GM18508 (cell line): ENCODE data around the gene WDR70.
"Not testable (repeated sequence)": the region's sequence is repeated elsewhere in the genome, so short reads cannot be mapped to it uniquely, and the experiment has no call there.

Experiments
- ATAC-seq: cut with Tn5 transposase; IDR thresholded peaks from one replicate; pipeline ENCODE4 v1.9.1; 2021; ENCODE audit warnings: moderate number of reproducible peaks; ENCODE audit not compliant: insufficient read depth, unreplicated experiment

The WDR70 gene

GRCh38 chr5:37777432-37778130 is 398.5 kb downstream of the WDR70 start:
- no peak for ATAC-seq

- ATAC-seq: not testable (repeated sequence)
Measured at GRCh38 chr5:37781409-37781808, 402.3 kb downstream of the WDR70 start.

DNA sequence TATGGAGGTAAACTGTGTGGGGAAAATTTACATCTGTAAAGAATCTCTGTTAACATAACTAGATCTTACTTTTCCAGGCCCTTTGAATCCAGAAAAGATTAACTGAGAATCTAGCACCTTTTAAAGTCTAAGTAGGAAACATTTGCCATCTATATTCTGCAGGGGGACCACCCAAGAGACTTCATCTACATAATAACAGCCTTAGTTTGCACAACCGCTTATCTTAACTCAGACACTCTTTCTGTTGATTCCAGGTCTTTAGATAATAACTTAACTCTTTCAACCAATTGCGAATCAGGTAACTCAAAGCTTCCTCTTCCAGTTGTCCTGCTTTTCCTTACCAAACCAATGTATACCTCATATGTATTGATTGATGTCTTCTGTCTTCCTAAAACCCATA is 407.3 kb downstream of the WDR70 start:
- no peak for ATAC-seq

DNA sequence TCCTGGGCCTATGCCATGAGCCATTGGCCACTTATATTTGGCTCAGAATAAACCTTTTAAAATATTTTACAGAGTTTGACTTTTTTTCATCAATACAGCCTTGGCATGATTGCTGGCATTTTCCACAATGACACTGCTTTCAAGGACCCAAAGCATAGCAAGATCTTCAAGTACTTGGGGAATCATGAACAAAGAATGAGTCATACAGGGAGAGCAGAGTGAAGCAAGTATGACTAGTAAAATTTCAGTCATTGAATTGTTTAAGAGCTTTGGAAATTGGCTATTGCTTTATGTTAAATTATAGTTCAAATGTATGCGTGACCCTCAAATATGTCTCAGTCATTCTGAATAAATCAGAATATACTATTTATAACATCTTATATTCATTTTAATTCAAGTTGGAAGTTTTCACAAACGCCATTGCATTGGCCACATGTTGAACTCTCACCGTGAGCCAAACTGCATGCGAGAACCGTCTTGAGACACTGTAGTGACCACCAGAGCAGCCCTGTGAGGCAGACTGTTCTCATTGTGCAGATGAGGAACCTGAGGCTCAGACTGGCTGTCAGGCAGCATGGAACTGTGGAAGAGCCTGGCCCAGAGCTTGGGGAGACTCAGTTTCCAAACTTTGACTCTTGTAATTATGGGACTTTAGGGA is 407.9 kb downstream of the WDR70 start:
- no peak for ATAC-seq

GRCh38 chr5:37787742-37788141 is 408.6 kb downstream of the WDR70 start:
- ATAC-seq: no peak

DNA sequence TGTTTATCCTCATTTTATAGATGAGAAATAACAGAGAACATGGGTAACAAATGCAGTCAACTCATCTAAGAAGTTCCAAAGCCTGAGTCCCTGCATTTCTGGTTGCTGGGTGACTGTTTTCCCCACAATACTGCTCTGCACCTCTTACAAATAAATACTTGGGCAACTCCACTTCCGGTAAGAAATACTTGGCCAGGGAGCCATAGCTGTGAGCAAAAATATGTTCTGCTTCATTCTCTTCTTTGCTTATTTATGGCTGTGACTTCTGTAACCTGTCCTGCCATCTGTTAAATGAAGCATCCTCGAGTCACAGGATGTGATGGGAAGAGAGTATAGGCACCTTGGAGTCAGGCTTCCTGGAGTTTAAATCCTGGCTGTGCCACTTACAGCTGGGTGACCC is 410.9 kb downstream of the WDR70 start:
- ATAC-seq: no peak

DNA sequence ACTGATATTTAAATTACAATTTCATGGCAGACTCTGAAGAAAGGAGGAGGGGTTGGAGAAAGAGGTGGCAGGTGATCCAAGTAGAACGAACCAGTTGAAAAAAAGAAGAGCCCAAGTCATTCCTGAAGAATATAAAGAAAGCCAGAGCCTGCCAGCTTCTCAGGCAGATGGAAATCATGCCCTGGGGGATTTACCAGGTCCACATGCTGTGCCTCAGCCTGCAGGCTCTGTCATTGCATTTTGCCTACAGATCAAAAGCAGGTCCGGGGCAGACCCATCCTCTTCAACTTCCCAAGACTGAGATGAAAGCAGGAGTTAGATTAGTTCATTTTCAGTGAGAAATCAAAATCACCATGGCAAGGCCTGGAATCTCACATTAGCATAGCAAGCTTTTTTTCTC is 412.2 kb downstream of the WDR70 start:
- ATAC-seq: no peak

DNA sequence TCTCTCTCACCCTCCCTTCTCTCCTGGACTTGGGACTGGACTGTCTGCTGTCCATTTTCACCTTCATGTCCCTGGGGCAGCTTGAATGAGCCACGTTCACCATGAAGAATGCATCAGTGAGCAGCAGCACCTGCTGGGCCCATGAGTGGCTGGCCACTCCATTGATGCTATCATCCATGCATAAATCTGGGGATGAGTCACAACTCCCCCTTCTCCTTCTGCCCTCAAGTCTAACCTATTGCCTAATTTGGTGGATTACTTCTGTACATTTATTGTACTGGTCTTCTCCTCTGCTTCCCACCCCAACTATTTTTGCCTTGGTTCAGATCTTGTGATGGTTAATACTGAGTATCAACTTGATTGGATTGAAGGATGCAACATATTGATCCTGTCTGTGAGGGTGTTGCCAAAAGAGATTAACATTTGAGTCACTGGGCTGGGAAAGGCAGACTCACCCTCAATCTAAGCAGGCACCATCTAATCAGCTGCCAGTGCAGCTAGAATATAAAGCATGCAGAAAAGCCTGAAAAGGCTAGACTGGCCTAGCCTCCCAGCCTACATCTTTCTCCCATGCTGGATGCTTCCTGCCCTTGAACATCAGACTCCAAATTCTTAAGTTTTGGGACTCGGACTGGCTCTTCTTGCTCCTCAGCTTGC is 414.0 kb downstream of the WDR70 start:
- no peak for ATAC-seq

GRCh38 chr5:37795292-37795691 is 416.2 kb downstream of the WDR70 start:
- not testable (repeated sequence) for ATAC-seq

DNA sequence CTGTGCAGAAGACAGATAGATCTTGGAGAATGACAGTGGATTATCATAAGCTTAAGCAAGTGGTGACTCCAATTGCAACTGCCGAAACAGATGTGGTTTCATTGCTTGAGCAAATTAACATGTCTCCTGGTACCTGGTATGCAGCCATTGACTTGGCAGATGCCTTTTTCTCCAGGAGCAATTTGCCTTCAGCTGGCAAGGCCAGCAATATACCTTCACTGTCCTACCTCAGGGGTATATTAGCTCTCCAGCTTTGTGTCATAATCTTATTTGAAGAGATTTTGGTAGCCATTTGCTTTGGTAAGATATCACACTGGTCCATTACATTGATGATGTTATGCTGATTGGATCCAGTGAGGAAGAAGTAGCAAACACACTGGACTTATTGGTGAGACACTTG is 417.3 kb downstream of the WDR70 start:
- not testable (repeated sequence) for ATAC-seq

DNA sequence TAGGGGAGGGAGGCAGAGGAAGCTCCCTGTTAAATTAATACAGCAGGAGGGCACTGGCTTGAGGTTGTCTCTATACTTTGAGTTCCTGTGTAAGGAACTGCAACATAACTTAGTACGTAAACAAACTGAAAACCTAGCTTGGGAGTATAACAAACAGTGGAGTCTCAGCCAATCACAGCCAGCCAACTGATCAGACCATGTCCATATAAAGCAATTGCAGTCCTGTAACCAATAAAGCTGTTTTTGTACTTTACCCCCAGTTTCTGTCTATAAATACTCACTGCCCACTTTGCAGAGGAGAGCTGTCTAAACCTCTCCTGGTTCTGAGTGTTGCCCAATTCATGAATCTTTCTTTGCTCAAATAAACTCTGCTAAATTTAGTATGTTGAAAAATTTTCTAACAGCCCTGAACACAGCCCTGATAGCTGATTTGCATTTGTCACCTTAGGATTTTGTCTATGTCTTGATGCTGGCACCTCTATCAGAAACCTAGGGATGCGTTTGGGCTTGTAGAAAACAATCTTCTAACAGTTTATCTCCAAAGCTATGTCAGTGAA is 420.8 kb downstream of the WDR70 start:
- ATAC-seq: no peak

DNA sequence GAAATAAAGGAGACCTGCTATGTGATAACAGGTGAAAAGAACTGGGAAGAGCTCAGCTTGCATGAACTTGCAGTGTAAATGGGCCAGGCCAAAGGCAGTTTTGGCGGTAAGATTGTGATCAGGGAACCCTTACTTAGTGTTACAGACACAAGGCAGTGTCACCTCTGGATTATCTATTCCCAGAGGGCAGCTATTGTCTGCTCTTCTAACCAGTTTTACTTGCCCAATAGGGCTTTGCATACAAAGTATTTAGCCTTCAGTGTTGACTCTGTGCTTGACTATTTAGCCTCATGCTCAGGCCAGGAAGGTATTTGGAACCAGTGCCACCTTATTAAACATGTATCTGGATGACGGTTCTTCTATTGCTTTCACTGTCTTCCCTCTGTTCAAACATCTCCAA is 422.4 kb downstream of the WDR70 start:
- no peak for ATAC-seq
